Tibial nerve (tissue), 4 donors: ENCODE data around the gene WASF2. TPM values are rescaled to one million over a fixed set of nuclear protein-coding genes. Genes with fewer than 3 reads are reported as not detected.
"Not testable (repeated sequence)": the region's sequence is repeated elsewhere in the genome, so short reads cannot be mapped to it uniquely, and the experiment has no call there.

Source experiments
- DNase-seq, 2 donors: peaks; one replicate each; pipeline ENCODE4 v3.0.0-alpha.2; 2019; ENCODE audit warnings: low spot score in 2 of 2
- H3K27ac ChIP-seq, 4 donors: fragments of 200-600 bp; sonication (generic) in 3 of 4; one replicate each; pipeline ENCODE4 v1.5.1; 2017 to 2019; ENCODE audit warnings: mild to moderate bottlenecking in 1 of 4
- H3K27me3 ChIP-seq, 2 donors: fragments of 200-600 bp; sonication (generic) in 1 of 2; one replicate each; pipeline versions ENCODE4 v1.5.1 to v1.6.0; 2017 to 2019
- H3K36me3 ChIP-seq, 3 donors: fragments of 200-600 bp; sonication (generic); one replicate each; pipeline ENCODE4 v1.5.1; 2018 to 2019
- H3K4me1 ChIP-seq, 4 donors: fragments of 200-600 bp; sonication (generic) in 3 of 4; one replicate each; pipeline ENCODE4 v1.5.1; 2017 to 2019
- H3K4me3 ChIP-seq, 4 donors: fragments of 200-600 bp; sonication (generic) in 3 of 4; one replicate each; pipeline ENCODE4 v1.5.1; 2017 to 2019; ENCODE audit warnings: mild to moderate bottlenecking in 1 of 4, moderate library complexity in 1 of 4
- H3K9me3 ChIP-seq, 4 donors: fragments of 200-600 bp; sonication (generic) in 3 of 4; one replicate each; pipeline ENCODE4 v1.5.1; 2017 to 2019
- EP300 ChIP-seq, 2 donors: sonication (generic); formaldehyde crosslinking; IDR thresholded peaks; one replicate each; pipeline ENCODE4 v1.6.1; 2017; ENCODE audit warnings: antibody characterized with exemption in 2 of 2, mild to moderate bottlenecking in 1 of 2
- POLR2A ChIP-seq, 2 donors: fragments of 450-650 bp; IDR thresholded peaks; one replicate each; pipeline ENCODE4 v1.6.1; 2017; ENCODE audit warnings: antibody characterized with exemption in 2 of 2, mild to moderate bottlenecking in 2 of 2, moderate library complexity in 2 of 2
- WGBS, 2 donors: methylation state at CpG; one replicate each; pipeline ENCODE4 v1.1.5; 2018; 5-methylcytosine and 5-hydroxymethylcytosine counted together
- total RNA-seq, 4 donors: library from RNA; depleted of rRNA; stranded (reverse); fragments of >200 nt; gene quantifications; one replicate each; pipeline ENCODE4 v1.1.0, GENCODE V29; 2016
- TF ChIP-seq, protein P1 (sequence below), 5 experiments: fragments of 200-600 bp in 3 of 5; fragments of 450-650 bp in 2 of 5; sonication (generic) in 3 of 5; IDR thresholded peaks; one replicate each; pipeline ENCODE4 v1.5.1; 2016 to 2019; ENCODE audit warnings: antibody characterized with exemption in 5 of 5, mild to moderate bottlenecking in 3 of 5, moderate library complexity in 2 of 5

WASF2 gene, protein sequence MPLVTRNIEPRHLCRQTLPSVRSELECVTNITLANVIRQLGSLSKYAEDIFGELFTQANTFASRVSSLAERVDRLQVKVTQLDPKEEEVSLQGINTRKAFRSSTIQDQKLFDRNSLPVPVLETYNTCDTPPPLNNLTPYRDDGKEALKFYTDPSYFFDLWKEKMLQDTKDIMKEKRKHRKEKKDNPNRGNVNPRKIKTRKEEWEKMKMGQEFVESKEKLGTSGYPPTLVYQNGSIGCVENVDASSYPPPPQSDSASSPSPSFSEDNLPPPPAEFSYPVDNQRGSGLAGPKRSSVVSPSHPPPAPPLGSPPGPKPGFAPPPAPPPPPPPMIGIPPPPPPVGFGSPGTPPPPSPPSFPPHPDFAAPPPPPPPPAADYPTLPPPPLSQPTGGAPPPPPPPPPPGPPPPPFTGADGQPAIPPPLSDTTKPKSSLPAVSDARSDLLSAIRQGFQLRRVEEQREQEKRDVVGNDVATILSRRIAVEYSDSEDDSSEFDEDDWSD
- 10 to 100 TPM; 74.9 to 95.9 (median 83.4) TPM for total RNA-seq

GRCh38 chr1:27489973-27490741 lies at the start of gene WASF2:
Gene WASF2, minus strand, starts transcription at chr1:27490167. Its CDS starts 61,277 bp downstream, at chr1:27428890.
- no peaks in the 10 kb centered on the region for H3K27me3 ChIP-seq
- H3K4me1 ChIP-seq: peaks cover 8 to 61% (median 31%) of the 10 kb centered on the region in 4 donors
- WGBS, 2 donors: 0 to 1% methylated on average over 27 to 33 of the region's 50 CpGs

GRCh38 chr1:27538793-27539192 lies 48.8 kb upstream of the WASF2 start:
- no peak for DNase-seq
- no peaks in the 10 kb centered on the region for H3K27me3 ChIP-seq
- no peak overlapping the region for H3K4me3 ChIP-seq
- peak overlapping the region in 2 of 4 donors; percentile 56 to 77 for H3K27ac ChIP-seq
- H3K9me3 ChIP-seq: no peaks in the 10 kb centered on the region
- H3K36me3 ChIP-seq: peaks cover 0 to 29% (median 0%) of the 10 kb centered on the region in 3 donors
- no peak for TF ChIP-seq EP300 (IDR thresholded peaks at IDR 0.05)
- peaks cover 4 to 88% (median 50%) of the 10 kb centered on the region in 4 donors for H3K4me1 ChIP-seq
- 45 to 51% methylated on average over 3 of the region's 3 CpGs for WGBS, 2 donors

More at GRCh38 chr1:27489973-27490741, at the start of gene WASF2:
- Histone ChIP-seq H3K4me3 (peak within 1 kb of the TSS; percentile 94 to 99 (median 97)), H3K9me3 (no peaks in the 10 kb centered on the region), H3K27ac (peak within 1 kb of the TSS; percentile 98 to 100 (median 100)), H3K36me3 (peaks cover 0 to 6% (median 0%) of the 10 kb centered on the region in 3 donors)
- TF ChIP-seq, protein P1, sequence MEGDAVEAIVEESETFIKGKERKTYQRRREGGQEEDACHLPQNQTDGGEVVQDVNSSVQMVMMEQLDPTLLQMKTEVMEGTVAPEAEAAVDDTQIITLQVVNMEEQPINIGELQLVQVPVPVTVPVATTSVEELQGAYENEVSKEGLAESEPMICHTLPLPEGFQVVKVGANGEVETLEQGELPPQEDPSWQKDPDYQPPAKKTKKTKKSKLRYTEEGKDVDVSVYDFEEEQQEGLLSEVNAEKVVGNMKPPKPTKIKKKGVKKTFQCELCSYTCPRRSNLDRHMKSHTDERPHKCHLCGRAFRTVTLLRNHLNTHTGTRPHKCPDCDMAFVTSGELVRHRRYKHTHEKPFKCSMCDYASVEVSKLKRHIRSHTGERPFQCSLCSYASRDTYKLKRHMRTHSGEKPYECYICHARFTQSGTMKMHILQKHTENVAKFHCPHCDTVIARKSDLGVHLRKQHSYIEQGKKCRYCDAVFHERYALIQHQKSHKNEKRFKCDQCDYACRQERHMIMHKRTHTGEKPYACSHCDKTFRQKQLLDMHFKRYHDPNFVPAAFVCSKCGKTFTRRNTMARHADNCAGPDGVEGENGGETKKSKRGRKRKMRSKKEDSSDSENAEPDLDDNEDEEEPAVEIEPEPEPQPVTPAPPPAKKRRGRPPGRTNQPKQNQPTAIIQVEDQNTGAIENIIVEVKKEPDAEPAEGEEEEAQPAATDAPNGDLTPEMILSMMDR (IDR thresholded peaks at IDR 0.05): peak in 2 of 5 experiments; percentile 33 to 38
- peak; percentile 98 to 99 for TF ChIP-seq POLR2A (IDR thresholded peaks at IDR 0.05)
- TF ChIP-seq EP300 (IDR thresholded peaks at IDR 0.05): peak; percentile 78 to 98
- DNase-seq: peak; percentile 93 to 95

GRCh38 chr1:27538305-27538676 lies 48.3 kb upstream of the WASF2 start:
- Histone ChIP-seq H3K27ac (peak overlapping the region in 2 of 4 donors; percentile 47 to 77), H3K4me1 (peaks cover 4 to 83% (median 48%) of the 10 kb centered on the region in 4 donors), H3K36me3 (peaks cover 0 to 34% (median 0%) of the 10 kb centered on the region in 3 donors)
- not testable (repeated sequence) for H3K27me3 ChIP-seq, H3K9me3 ChIP-seq, DNase-seq, H3K4me3 ChIP-seq
- WGBS, 2 donors: 88 to 93% methylated on average over 4 of the region's 4 CpGs

GRCh38 chr1:27536767-27537166 lies 46.8 kb upstream of the WASF2 start:
- H3K4me3 ChIP-seq: no peak overlapping the region

GRCh38 chr1:27536010-27536757 lies 46.2 kb upstream of the WASF2 start:
- H3K4me3 ChIP-seq: no peak overlapping the region
- H3K27ac ChIP-seq: peak overlapping the region; percentile 19 to 80 (median 58)
- WGBS, 2 donors: 50 to 62% methylated on average over 15 of the region's 15 CpGs
- DNase-seq: no peak
- TF ChIP-seq, protein P1 (IDR thresholded peaks at IDR 0.05): no peak
- no peak for TF ChIP-seq POLR2A (IDR thresholded peaks at IDR 0.05)
- TF ChIP-seq EP300 (IDR thresholded peaks at IDR 0.05): no peak
- peaks cover 0 to 63% (median 34%) of the 10 kb centered on the region in 4 donors for H3K4me1 ChIP-seq
- H3K27me3 ChIP-seq: no peaks in the 10 kb centered on the region
- H3K9me3 ChIP-seq: no peaks in the 10 kb centered on the region
- peaks cover 0 to 54% (median 0%) of the 10 kb centered on the region in 3 donors for H3K36me3 ChIP-seq

More at GRCh38 chr1:27536767-27537166, 46.8 kb upstream of the WASF2 start:
- peaks cover 0 to 50% (median 0%) of the 10 kb centered on the region in 3 donors for H3K36me3 ChIP-seq
- peak overlapping the region; percentile 10 to 80 (median 58) for H3K27ac ChIP-seq
- peaks cover 0 to 68% (median 34%) of the 10 kb centered on the region in 4 donors for H3K4me1 ChIP-seq
- WGBS, 2 donors: 21 to 24% methylated on average over 10 to 11 of the region's 11 CpGs
- no peaks in the 10 kb centered on the region for H3K27me3 ChIP-seq
- TF ChIP-seq POLR2A (IDR thresholded peaks at IDR 0.05): no peak
- TF ChIP-seq, protein P1 (IDR thresholded peaks at IDR 0.05): no peak
- no peak for TF ChIP-seq EP300 (IDR thresholded peaks at IDR 0.05)
- no peaks in the 10 kb centered on the region for H3K9me3 ChIP-seq
- no peak for DNase-seq
